HG03342 (cell line): Measurements from ENCODE around the gene CFAP299.
A peak's percentile ranks its signal among the peaks of the same experiment; 100 is the strongest.

Source experiments
- ATAC-seq: cut with Tn5 transposase; IDR thresholded peaks from one replicate; pipeline ENCODE4 v1.9.1; 2021; ENCODE audit warnings: mild to moderate bottlenecking, moderate library complexity; ENCODE audit not compliant: unreplicated experiment

CFAP299 gene

GRCh38 chr4:80911458-80911857 lies 575.9 kb downstream of the CFAP299 start:
- ATAC-seq: peak; percentile 45

- no peak for ATAC-seq
Measured at GRCh38 chr4:80912350-80912749, 576.8 kb downstream of the CFAP299 start.

GRCh38 chr4:80913381-80913780 lies 577.9 kb downstream of the CFAP299 start:
- ATAC-seq: peak; percentile 87

- no peak for ATAC-seq
Measured at GRCh38 chr4:80916770-80917169, 581.2 kb downstream of the CFAP299 start.

GRCh38 chr4:80918004-80918403 lies 582.5 kb downstream of the CFAP299 start:
- ATAC-seq: no peak

GRCh38 chr4:80921441-80921840 lies 585.9 kb downstream of the CFAP299 start:
- no peak for ATAC-seq

GRCh38 chr4:80922941-80923340 lies 587.4 kb downstream of the CFAP299 start:
- no peak for ATAC-seq

- ATAC-seq: no peak
Measured at GRCh38 chr4:80925293-80925692, 589.8 kb downstream of the CFAP299 start.

GRCh38 chr4:80926446-80926845 lies 590.9 kb downstream of the CFAP299 start:
- no peak for ATAC-seq

GRCh38 chr4:80926891-80927290 lies 591.4 kb downstream of the CFAP299 start:
- ATAC-seq: no peak

- ATAC-seq: no peak
Measured at GRCh38 chr4:80927420-80927819, 591.9 kb downstream of the CFAP299 start.

- no peak for ATAC-seq
Measured at GRCh38 chr4:80931631-80932081, 596.1 kb downstream of the CFAP299 start.

- ATAC-seq: no peak
Measured at GRCh38 chr4:80948141-80948540, 612.6 kb downstream of the CFAP299 start.

GRCh38 chr4:80948995-80949394 lies 613.5 kb downstream of the CFAP299 start:
- no peak for ATAC-seq

GRCh38 chr4:80956421-80956820 lies 620.9 kb downstream of the CFAP299 start:
- ATAC-seq: no peak

GRCh38 chr4:80963051-80963450 lies 627.5 kb downstream of the CFAP299 start:
- ATAC-seq: no peak

- ATAC-seq: no peak
Measured at GRCh38 chr4:80967346-80967745, 631.8 kb downstream of the CFAP299 start.

- no peak for ATAC-seq
Measured at GRCh38 chr4:80980239-80980638, 644.7 kb downstream of the CFAP299 start.

GRCh38 chr4:80986011-80986410 lies 650.5 kb downstream of the CFAP299 start:
- no peak for ATAC-seq

GRCh38 chr4:80989921-80990544 lies 654.5 kb downstream of the CFAP299 start:
- peak; percentile 75 for ATAC-seq

GRCh38 chr4:80990851-80991250 lies 655.3 kb downstream of the CFAP299 start:
- ATAC-seq: no peak

GRCh38 chr4:80999943-81000342 lies 664.4 kb downstream of the CFAP299 start:
- no peak for ATAC-seq

- ATAC-seq: peak; percentile 99
Measured at GRCh38 chr4:81003597-81004111, 668.1 kb downstream of the CFAP299 start.
